Effector CD4-positive, alpha-beta T cell (primary cell): ENCODE measurements around the gene XCR1.
"Not testable (repeated sequence)": the region's sequence is repeated elsewhere in the genome, so short reads cannot be mapped to it uniquely, and the experiment has no call there.

Experiments used
- DNase-seq: peaks from one replicate; pipeline ENCODE4 v3.0.0-alpha.2; 2020

XCR1 gene

DNA sequence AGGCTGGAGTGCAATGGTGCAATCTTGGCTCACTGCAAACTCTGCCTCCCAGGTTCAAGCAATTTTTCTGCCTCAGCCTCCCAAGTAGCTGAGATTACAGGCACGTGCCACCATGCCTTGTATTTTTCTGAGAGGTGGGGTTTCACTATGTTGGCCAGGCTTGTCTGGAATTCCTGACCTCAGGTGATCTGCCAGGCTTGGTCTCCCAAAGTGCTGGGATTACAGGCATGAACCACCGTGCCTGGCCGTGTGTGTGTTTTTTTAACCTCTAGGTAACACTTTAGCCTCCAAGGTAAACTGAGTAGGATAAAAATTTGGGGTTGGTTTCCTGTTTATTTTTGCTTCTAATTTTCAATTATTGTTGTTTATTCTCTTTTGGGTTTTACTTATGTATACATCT lies 10.8 kb upstream of the XCR1 start:
- not testable (repeated sequence) for DNase-seq

DNA sequence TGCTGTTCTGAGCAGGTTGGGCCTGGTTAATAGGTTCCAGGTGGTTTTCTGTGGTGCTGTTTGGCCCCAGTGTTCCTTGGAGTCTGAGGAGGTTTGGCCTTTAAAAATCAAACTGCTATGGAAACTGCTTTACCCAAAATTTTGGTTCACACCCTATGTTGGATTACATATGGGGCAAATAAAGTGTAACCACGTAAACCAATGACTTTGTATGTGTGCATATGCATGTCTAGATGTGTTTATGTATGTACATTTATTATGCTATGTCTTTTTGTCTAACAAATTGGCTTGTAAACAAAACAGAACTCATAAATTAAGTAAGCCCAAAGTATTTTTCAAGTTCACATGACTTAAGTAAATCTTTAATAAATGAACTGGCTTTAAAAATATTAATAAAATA lies 8.9 kb upstream of the XCR1 start:
- DNase-seq, result no peak

DNA sequence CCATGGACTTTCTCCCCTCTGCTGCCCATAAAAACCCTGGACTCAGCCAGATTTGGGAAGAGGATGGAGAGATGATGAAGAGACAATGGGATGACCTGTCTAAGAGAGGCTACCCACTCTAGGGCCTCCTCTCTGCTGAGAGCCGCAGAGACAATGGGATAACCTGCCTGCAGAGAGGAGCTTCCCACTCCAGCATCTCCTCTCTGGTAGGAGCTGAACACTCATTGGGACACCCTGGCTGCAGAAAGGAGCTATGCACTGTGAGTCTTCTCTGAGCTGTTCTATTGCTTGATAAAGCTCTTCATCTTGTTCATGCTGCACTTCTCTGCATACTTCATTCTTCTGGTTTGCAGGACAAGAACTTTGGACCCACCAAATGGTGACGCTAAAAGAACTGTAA lies 4.5 kb upstream of the XCR1 start:
- DNase-seq, result no peak

DNA sequence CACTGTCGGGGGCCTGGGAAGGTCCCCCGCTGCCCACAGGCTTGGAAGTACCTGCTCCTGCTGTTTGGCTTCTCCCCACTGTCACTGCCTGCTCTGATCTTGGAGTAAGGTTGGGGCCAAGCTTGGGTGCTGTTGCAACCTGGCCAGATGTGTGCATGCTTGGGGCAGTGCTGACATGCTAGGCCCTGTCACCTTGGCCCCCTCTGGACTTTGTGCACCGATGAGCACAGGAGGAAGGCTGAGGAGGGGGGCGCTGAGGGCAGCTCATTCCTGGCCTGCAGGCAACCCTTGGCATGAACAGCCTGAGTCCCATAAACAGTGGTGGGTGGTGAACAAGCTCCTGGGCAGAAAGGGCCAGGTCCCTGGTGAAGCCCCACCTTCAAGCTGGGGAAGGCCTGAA lies 4.0 kb upstream of the XCR1 start:
- DNase-seq, result no peak

DNA sequence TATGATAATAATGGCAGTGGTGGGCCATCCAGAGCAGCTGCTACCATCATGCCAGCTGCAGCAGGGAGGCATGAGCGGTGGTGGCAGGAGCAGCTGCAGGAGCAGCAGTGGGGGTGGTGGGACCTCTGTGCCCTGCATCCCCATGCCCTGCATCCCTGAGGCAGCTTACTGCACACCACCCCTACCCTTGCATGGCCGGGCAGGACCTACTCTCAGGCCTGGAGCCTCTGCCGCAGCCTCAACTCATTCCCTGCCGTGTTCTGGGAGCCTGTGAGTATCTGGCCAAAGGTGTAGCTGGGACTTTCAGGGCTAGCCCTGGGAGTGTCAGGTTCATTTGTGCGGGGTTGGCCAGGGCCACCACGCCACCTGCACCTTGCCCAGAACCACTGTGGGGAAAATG lies 3.3 kb upstream of the XCR1 start:
- no peak for DNase-seq

DNA sequence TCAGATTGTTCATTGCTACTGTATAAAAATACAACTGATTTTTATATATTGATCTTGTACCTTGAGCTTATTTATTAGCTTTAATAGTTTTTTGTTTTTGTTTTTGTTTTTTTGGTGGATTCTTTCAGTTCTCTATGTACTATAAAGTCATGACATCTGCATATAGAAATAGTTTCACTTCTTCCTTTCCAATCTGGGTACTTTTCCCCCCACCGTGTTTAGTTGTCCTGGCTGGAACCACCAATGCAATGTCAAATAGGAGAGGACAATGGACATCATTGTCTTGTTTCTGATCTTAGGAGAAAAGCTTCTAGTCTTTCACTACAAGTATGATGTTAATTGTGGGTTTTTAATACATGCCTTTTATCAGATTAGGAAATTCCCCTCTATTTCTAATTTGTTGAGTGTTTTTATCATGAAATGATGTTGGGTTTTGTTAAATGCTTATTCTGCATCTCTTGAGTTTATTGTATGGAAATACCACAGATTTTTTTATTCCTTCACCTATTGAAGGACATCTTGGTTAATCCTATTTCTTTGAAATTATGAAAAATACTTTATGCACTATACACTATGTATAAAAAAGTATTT lies 2.8 kb upstream of the XCR1 start:
- no peak for DNase-seq

DNA sequence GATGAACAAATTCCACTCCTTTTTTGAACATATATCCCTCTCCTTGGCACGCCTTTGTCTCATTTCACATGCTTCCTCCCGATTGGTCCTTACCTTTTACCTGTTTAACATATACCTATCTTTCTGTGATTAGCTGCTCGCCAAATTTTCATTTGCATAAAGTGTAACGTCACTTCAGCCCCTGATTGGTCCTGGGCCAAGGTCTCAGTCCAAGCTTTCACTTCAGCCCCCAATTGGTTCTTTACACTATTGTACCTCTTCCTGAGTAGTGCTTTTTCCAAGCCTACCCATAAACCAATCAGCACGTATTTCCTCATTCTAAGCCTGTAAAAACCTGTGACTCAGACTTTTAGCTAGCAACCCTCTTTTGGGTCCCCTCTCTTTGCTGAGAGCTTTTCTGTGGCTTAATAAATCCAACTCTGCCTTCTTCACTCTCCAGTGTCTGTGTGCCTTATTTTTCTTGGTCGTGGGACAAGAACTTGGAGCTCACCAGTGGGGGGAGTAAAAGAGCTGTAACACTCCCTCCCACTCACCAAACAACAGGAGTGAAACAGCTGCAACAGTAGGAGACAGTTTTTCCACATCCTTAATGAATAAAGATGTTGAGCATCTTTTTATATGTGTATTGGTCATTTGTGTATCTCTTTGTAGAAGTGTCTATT lies 584 bp upstream of the XCR1 start:
- no peak for DNase-seq

DNA sequence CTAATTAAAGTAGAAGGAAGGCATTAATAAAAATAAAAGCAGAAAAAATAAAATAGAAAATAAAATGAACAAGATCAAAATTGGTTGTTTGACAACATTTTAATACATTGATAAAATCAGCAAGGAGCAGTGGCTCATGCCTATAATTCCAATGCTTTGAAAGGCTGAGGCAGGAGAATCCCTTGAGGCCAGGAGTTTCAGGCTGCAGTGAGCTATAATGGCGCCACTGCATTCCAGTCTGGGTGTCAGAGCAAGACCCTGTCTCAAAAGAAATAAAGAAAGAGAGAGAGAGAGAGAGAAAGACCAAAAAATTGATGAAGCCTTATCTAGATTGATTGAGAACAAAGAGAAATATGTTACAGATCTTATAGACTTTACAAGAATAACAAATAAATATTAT lies 2.1 kb downstream of the XCR1 start:
- no peak for DNase-seq

DNA sequence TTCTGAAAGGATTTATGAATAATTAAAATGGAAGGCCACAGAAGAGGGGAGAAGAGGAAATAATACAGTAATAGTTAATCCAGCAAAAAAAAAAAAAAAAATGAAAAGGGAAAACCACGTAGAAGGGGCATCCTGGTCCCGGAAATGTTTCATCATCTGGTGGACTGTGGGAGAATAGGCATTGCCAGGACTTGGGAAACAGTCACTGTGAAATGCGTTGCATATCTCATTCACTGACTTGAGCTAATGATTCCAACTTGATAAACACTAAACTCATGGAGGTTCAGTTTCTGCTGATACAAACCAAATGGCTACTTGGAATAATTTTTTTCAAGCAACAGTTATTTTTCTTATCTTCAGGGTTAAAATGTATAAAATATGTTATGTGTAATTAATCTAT lies 3.2 kb downstream of the XCR1 start:
- no peak for DNase-seq

DNA sequence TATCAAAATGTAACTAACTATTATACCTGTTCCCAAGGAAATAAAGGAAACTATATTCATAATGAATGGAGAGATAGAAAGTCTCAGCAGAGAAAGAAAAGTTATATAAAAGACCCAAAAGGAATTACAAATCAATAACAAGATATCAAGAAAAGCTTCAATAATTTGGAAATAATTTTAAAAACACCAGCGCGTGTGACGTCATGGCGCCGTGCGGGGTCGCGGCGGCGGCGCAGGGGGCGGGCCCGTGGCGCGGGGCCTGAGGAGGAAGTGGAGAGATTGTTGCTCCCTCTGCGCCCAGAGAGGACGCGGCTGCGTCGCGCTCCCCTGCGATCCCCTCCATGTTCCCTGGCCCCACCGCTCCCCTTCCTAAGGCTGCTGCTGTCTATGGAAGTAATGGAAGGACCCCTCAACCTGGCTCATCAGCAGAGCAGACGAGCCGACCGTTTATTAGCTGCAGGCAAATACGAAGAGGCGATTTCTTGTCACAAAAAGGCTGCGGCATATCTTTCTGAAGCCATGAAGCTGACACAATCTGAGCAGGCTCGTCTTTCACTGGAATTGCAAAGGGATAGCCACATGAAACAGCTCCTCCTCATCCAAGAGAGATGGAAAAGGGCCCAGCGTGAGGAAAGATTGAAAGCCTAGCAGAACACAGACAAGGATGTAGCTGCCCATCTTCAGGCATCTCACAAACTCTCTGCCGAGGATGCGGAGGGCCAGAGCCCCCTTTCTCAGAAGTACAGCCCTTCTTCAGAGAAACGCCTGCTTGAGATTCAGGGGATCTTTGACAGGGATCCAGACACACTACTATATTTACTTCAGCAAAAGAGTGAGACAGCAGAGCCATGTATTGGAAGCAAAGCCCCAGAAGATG lies 4.1 kb downstream of the XCR1 start:
- DNase-seq, result no peak

DNA sequence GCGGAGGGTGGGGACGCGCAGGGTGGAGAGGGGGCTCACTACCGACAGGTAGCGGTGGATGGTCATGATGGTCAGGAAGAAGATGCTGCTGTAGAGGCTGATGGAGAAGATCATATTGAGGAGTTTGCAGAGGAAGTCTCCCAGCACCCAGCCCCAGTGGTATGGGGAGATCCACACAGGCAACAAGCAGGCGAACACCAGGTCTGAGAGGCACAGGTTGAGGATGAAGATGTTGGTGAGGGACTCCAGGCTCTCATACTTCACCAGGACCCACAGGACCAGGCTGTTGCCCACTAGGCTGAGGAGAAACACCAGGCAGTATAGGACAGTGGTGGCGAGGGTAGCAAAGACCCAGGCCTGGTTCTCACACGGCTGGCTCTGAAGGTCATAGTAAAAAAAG lies 5.8 kb downstream of the XCR1 start:
- DNase-seq, result no peak

DNA sequence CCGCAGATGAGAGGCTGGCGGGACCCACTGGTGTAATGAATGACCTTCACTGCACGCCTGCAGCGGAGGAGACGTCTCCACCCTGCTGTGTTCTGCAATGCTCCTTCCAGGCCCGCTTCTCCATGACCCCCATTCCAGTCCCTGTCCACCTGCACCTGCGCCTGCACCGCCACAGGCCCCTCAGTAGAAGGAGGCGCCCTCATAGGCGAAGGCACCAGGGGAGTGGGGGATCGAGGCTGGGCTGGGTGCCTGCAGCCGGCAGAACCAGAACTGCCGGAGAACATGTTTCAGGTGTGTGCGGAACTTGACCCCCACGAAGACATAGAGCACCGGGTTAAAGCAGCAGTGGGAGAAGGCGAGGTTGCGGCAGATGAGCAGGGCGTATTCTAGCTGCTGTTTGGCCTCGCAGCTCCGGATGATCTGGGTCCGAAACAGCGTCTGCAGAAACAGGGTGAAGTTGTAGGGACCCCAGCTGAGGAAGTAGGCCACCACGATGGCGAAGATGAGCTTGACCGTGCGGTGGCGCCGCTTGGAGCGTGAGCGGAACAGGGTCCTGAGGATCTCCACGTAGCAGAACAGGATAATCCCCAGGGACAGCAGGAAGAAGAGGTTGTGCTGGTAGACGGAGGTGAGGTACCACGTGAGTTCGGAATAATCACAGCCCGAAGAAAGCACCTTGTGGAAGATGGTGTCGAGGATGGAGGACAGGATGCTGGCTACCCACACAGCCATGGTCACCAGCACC lies 6.3 kb downstream of the XCR1 start:
- no peak for DNase-seq

DNA sequence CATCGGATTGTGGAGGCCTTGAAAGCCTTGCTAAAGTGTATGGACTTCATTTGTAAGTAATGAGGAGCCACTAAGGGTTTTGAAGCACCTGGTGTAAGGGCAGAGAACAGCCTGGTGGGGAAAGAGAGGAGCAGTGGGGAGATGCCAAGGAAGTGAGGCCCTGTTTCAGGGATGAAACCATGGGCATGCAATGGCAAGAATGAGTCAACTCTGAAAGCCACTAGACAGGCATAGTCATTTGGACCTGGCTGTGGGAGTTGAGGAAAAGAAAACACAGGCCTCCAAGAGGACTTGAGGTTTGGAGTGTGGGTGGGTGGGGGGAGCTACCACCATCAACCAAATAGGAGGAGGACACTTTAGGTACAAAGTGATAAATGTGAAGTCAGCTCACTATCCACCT lies 7.6 kb downstream of the XCR1 start:
- no peak for DNase-seq

DNA sequence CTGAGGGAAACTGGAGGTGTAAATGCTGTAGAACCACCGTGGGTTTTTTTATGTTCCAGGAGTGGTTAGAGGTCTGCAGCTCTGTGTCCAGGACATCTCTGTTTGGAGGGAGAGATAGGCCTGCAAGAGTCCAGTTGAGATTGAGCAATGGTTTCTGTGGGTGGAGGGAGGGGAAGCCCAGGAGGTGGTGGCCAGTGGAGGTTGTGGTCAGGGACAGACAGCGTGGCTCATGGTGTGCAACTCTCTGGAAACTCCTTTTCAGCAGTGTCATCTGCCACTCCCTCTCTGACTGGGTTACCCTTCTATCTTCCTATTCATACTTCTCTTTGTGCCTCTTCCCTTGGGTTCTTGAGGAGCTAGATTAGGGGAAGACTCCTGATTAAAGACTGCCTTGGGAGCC lies 9.6 kb downstream of the XCR1 start:
- no peak for DNase-seq

DNA sequence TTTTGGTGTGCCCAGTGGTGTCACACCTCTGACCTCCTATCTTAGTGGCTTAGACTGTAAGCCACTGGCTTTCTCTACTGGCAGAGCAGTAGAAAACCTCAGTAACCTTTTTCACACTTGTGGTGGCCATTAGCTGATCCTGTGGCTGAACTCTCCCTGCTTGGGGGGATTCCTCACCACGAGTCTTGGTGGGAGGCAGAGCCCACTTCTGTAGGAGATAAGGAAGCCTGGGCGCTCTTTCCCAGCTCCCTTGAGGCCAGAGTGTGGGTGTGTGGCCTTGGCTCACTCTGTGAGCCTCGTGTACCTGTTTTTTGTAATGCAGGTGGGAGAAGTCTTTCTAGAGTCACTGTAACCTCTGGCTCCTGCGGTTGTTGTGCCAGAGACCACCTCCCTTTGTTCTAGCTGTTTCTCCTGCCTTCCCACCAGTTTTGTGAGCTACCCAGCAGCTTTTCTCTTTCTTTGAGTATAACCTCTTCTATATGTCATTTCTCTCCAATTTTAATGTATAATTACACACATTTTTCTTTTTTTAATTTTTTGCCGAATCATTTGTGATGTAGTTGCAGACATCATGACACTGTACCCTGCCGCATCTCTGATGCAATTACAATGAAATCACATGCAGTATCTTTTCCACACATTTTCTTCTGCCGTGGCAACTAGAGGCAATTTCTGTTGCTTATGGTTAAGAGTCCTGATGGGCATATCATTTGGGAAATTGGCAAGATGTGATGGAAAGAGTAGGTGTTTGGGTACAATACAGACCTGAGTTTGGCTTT lies 13.8 kb downstream of the XCR1 start:
- DNase-seq, result no peak

DNA sequence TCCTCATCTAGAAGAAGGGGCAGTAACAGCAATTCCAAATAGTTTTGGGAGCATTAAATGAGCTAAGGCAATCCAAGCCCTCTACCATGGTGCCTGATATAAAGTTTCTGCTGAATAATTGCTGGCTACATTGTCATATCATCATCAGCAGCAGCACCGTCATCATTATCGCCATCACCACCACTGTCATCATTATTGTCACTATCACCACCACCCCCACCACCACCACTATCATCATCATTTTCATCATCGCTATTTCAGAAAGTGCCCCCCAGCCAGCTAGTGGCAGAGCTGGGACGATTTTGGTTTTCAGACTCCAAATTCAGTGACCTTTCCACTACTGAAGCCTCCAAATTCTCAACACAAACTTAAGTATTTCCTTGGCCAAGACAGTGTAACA lies 15.0 kb downstream of the XCR1 start:
- DNase-seq, result no peak

DNA sequence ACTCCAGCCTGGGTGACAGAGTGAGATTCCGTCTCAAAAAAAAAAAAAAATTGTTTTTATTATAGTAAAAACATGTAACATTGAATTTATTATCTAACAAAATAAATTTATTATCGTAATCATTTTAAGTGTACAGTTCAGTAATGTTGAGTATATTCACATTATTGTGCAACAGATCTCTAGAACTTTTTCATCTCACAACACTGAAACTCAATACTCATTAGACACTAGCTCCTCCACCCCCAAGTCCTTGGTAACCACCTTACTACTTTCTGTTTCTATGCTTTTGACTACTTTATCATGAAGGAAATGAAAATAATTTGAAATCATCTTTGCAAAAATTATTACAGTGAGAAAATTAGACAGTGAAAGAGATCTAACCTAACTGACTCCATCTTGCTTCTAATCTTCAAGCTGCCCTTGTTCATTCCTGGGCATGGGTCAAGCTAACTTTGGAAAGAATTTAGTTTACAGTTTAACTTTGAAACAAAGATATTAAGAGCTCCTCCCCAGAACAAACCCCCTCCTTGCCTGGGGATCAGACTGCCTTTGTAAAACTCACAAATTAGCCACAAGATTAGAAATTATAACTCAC lies 16.7 kb downstream of the XCR1 start:
- DNase-seq, result no peak

DNA sequence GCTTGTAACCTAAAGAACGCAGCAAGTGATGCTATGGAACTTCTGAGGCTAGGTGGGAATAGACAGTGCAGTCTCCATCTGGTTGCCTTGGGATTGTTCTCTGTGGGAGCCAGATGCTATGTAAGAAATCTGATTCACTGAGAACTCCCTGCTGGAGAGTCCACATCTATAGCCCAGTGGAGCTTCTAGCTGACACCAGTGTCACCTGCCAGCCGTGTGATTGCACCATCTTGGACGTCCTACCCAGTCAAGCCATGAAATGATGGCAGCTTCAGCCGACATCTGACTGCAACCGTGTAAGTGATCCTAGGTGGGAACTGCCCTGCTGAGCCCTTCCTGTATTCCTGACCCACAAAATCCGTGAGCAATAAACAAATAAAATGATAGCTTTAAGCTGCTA lies 19.2 kb downstream of the XCR1 start:
- no peak for DNase-seq

DNA sequence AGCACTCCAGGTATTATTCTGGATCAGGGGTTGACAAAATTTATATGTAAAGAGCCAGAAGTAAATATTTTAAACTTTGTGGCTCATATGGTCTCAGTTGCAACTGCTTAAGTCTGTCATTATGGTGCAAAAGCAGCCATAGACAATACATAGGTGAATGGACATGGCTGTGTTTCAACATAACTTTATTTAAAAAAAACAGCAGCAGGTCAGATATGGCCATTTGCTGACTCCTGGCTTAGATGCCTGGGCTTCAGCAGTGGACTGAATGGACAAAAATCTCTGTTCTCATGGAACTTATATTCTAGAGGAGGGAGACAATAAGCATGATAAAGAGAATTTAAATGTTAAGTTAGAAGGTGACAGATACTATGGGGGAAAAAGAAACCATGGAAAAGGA lies 20.0 kb downstream of the XCR1 start:
- DNase-seq, result no peak

DNA sequence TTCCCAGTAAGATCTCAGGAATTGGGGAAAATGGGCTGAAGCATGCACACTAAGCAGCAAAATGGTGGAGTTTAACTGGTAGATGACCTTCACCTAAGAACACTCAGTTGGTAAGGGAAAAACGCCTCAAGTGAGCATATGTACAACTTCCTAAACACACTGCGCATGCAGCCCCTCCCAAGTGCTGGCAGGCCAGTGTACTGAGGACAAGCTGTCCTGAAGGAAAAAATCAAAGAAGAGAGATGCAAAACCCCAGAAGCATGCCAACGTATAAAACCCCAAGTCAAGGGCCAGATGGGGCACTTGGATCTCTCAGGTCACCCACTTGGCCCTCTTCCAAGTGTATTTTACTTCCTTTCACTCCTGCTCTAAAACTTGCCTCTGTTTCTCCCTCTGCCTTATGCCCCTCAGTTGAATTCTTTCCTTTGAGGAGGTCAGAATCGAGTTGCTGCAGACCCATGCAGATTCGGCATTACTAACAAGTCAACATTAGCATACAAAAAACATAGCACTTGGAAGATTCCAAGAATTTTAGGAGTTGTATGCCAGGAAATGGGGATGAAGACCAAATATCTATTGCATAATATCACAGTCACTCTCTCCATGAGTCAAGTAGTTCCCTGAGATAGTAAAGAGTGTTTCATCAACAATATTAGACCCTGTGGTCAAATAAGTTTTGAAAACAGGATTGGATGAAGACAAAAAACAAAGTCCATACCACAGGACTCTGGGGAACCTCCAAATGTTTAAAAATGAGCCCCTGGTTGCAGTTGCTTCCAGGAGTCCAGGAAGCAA lies 20.8 kb downstream of the XCR1 start:
- DNase-seq, result no peak

DNA sequence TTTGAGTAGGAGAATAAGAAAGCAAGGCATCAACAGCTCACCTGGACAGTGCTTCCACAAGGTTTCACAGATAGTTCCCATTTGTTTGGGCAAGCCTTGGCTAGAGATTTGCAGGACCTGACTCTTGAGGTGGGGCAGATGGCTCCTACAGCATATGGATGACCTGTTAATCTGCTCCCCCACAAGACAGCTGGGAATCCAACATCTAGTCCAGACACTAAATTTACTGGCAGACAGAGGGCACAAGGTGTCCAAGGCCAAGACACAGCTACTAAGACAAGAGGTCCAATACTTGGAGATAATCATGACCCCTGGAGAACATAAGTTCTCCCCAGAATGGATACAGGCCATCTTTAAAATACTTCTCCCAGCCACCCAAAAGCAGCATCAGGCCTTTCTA lies 23.6 kb downstream of the XCR1 start:
- DNase-seq, result not testable (repeated sequence)
